CD1c-positive myeloid dendritic cell (primary cell): ENCODE measurements around the gene LSM6.

Experiments used
- DNase-seq: peaks from one replicate; pipeline ENCODE4 v3.0.0-alpha.2; 2016; ENCODE audit errors: extremely low spot score

The LSM6 gene

GRCh38 chr4:146186041-146186440 lies 10.5 kb downstream of the LSM6 start:
- DNase-seq, result no peak

- no peak for DNase-seq
Observed at GRCh38 chr4:146186596-146186995, 11.1 kb downstream of the LSM6 start.

GRCh38 chr4:146190456-146190855 lies 14.9 kb downstream of the LSM6 start:
- DNase-seq, result no peak

- no peak for DNase-seq
Observed at GRCh38 chr4:146191766-146192458, 16.4 kb downstream of the LSM6 start.

GRCh38 chr4:146193628-146194027 lies 18.1 kb downstream of the LSM6 start:
- DNase-seq, result no peak

GRCh38 chr4:146194212-146194611 lies 18.7 kb downstream of the LSM6 start:
- DNase-seq, result no peak

- no peak for DNase-seq
Observed at GRCh38 chr4:146202665-146203064, 27.1 kb downstream of the LSM6 start.

- DNase-seq, result no peak
Observed at GRCh38 chr4:146207410-146207809, 31.9 kb downstream of the LSM6 start.

GRCh38 chr4:146210890-146211289 lies 35.4 kb downstream of the LSM6 start:
- no peak for DNase-seq

GRCh38 chr4:146211440-146211839 lies 35.9 kb downstream of the LSM6 start:
- DNase-seq, result no peak

- no peak for DNase-seq
Observed at GRCh38 chr4:146212781-146213180, 37.3 kb downstream of the LSM6 start.

- DNase-seq, result no peak
Observed at GRCh38 chr4:146214238-146214637, 38.7 kb downstream of the LSM6 start, which contains the start of gene REELD1. Gene REELD1 (plus strand): TSS chr4:146214538. CDS start chr4:146216953, 2,415 bp downstream.

- no peak for DNase-seq
Observed at GRCh38 chr4:146222313-146222712, 46.8 kb downstream of the LSM6 start.

GRCh38 chr4:146224326-146224966 lies 48.9 kb downstream of the LSM6 start:
- no peak for DNase-seq

- no peak for DNase-seq
Observed at GRCh38 chr4:146229406-146229805, 53.9 kb downstream of the LSM6 start.

- peak; percentile 71 for DNase-seq
Observed at GRCh38 chr4:146232131-146232722, 56.7 kb downstream of the LSM6 start.

- DNase-seq, result peak; percentile 89
Observed at GRCh38 chr4:146235654-146236177, 60.2 kb downstream of the LSM6 start.

- no peak for DNase-seq
Observed at GRCh38 chr4:146236216-146236615, 60.7 kb downstream of the LSM6 start.

- no peak for DNase-seq
Observed at GRCh38 chr4:146237092-146237491, 61.6 kb downstream of the LSM6 start.

- DNase-seq, result no peak
Observed at GRCh38 chr4:146238107-146238506, 62.6 kb downstream of the LSM6 start.
